Activated CD4-positive, alpha-beta T cell treated with anti-CD3 and anti-CD28 coated beads for 24 hours (primary cell): ENCODE data around the gene MINPP1.

Experiments
- DNase-seq, 2 donors: peaks; one replicate each; pipeline ENCODE4 v3.0.0-alpha.2; 2020; ENCODE audit warnings: low read depth in 2 of 2

The MINPP1 gene

DNA sequence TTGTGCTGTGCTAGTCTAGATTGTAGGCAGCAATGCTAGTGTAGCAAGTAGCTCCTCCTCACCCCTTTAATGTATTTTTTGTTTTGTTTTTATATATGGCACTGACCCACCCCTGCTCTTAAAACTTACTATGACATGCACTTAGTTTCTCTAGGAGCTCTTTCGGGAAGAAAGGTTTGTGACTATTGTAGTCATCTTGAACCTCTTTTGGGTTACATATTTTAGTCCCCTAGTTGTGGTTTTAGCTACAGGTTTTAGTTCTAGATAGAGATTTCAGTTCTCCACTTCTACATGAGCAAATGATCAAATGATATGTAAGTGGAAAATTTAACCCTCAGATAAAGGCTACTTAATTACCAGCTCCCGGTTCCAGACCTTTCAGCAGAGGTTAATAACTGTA, 14.9 kb downstream of the MINPP1 start:
- no peak for DNase-seq

DNA sequence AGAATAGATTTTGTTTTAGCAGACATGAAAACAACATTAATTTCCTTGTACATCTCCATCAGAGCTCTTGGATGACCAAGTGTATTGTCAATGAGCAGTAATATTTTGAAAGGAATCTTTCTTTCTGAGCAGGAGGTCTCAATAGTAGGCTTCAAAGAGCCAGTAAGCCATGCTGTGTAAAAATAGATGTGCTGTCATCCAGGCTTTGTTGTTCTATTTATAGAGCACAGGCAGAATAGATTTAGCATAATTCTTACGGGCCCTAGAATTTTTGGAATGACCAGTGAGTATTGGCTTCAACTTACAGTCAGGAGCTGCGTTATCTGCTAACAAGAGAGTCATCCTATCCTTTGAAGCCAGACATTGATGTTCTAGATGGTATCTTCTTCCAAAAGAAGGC, 19.0 kb downstream of the MINPP1 start:
- DNase-seq, result no peak

DNA sequence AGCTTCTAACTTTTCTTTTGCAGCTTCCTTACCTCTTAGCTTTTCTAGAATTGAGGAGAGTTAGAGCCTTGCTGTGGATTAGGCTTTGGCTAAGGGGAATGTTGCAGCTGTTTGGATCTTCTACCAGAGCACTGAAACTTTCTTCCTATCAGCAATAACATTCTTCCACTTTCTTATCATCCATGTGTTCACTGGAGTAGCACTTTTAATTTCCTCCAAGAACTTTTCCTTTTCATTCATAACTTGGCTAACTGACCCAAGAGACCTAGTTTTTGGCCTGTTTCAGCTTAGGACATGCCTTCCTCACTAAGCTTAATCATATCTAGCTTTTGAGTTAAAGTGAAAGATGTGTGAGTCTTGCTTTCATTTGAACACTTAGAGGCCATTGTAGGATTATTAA, 19.6 kb downstream of the MINPP1 start:
- DNase-seq, result no peak

DNA sequence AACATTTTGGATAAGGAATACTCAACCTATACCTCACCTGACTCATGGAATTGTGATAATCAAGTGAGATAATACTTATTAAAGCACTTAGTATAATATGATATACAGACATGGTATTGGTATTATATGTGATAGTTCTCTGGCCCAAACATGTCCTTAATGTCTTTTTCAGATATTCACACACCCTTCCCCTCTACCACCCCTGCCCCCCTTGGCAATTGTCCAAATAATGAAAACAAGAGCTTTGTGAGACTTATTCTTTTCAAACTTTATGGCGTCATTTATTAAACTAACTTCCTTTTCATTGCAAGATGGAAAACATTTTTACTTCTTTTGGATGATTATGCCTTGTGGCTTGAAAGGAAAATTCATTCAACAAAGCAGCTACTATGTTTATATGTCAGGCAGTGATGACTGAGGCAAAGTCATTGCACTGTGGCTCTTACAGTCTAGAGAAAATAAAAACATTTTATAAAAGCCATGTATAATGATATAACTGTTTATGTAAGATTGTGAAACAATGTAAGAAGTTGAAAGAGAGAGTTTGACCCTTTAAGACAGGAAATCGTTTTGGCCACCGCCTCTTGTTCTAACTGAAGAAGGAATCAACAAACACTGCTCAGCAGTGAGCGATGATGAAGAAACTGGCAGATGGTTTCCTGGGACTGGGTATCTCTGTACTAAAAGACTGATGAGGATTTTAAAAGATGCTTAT, 27.4 kb downstream of the MINPP1 start:
- no peak for DNase-seq

DNA sequence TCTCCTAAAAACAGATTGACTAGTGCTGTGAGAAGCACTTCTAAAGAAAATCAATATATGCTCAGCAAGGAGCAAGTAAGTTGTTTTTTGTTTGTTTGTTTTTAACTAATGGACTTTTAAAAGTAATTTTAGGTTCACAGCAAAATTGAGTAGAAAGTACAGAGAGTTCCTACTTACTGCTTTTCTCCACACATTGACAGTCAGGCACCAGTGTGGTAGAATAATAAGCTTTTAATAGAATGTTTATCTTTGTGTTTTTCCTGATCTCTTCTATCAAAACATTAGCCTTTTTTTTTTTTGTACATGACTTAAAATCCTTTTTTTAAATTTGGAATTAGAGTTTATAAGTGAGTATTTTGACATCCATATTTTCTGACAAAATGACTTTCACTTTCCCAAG, 28.0 kb downstream of the MINPP1 start:
- DNase-seq, result no peak

DNA sequence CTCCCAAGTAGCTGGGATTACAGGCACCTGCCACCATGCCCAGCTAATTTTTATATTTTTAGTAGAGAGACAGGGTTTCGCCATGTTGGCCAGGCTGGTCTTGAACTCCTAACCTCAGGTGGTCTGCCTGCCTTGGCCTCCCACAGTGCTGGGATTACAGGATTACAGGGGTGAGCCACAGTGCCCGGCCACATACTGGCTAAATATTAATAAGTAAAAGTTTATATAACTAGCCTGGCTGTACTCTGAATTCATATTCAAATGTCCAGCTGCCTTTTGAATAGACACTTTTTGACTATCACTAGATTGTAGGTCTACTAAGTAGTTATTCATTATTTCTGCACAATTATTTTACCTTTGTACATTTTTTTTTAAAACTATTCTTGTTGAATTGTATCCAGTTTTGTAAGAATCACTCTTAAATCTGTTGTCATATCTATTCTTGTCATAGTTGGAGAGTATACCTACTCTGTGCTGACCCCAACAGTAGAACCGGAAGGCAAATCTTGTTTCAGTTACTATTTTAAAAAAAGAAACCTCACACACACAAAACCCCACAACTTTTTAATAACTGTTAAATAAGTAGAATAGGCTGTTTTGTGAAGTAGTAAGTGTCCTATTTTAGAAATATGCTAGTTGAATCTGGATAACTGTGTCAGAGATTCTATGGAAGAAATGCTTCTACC, 29.6 kb downstream of the MINPP1 start:
- DNase-seq, result no peak

DNA sequence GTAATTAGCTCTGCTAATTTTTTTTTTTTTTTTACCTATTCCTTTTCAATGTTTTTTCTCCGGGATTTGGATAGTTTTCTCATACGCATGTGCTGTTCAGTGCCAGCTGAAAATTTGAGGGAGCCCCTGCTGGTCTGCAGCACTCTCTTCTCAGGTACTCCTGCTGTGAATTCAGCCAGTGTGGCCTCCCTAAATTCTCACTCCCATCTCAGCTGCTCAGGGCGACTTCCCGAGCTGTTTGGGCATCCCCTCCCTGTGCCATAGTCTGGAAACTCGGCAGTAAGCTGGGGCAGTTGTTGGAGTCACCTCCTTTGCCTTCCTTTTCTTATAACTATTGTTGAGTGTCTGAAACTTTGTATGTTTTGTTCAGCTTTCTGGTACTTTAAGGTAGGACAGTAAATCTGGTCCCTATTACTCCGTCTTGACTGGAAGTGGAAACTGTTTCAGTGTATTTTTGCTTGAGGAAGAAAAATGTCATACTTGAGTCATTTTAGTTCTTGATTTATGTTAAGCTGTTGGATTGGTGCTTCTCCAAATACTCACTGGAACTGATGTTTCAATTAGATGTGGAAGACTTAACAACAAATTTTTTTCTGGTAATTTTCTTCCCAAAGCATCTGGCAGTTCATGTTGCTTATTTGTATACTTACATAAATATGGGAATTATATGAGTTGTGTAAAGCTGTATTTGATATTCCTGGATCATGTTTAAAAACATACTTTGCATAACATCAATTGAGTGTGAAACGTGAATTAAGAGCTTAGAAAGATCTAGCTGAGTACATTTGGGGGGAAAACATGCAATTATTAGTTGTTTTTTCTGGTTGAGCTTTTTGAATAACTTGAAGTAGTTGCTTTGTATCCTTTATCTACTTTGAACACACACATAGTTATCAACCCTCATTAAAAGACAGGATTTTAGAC, 33.7 kb downstream of the MINPP1 start:
- DNase-seq, result no peak

DNA sequence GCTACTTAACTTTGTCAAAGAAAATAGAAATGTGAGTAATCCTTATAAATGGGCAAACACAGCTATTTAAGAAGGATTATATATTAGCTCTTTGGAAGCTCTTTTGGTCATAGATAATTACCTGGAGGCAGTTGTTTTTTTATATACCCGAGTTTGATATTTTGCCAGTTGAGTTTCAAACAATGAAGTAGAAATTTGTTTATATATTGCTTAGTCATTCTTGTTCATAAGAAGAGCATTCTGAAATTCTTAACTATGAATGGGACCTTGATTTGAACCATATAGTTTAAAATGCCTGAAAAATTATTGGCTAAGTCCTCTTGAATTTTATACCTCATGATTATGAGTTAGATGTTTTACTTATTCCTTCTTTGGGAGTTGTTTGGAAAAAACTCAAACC, 36.4 kb downstream of the MINPP1 start:
- DNase-seq, result no peak

DNA sequence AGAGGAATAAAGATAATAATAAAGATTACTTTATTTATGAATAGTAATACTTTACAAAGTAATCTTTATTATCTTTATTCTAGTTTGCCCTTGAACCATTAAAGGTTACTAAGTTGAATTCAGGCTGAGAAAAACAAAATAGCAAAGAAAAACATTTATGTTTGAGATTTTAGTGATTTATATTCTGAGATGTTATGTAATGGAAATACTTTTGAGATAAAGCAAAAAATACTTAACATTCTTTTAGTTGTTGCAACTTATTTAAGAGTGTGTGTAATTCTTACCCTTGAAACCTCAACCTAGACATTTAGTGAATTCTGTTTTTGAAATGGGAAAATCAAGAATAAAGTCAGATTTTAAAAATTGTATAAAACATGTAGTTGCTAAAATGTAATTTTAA, 40.0 kb downstream of the MINPP1 start:
- DNase-seq, result no peak

DNA sequence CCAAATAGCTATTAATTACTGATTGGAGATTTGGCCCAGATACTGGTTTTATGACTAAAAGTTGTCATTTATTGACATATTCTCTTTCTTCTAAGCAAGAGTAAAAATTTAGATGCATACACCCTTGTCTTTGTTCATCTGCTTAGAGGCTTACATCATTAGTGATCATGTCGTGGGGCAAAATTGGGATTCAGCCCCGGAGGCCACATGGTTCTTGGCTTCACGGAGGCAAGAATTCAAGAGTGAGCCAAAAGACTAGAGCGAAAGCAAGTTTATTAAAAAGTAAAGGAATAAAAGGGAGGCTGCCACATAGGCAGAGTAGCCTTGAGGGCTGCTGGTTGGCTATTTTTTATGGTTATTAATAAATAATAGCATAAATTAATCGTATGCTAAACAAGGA, 41.1 kb downstream of the MINPP1 start:
- no peak for DNase-seq

DNA sequence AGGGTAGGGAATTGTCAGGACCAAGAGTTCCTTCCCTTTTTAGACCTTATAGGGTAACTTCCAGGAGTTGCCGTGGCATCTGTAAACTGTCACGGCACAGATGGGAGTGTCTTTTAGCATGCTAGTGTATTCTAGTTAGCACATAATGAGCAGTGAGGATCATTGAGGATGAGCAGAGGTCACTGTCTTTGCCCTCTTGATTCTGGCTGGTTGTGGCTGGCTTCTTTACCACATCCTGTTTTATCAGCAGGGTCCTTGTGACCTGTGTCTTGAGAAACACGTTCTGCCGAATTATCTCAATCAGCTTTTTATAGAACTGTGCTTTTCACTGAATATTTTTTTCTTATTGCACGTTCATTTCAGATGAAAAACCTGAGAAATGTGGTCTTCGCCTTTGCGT, 41.5 kb downstream of the MINPP1 start:
- no peak for DNase-seq

DNA sequence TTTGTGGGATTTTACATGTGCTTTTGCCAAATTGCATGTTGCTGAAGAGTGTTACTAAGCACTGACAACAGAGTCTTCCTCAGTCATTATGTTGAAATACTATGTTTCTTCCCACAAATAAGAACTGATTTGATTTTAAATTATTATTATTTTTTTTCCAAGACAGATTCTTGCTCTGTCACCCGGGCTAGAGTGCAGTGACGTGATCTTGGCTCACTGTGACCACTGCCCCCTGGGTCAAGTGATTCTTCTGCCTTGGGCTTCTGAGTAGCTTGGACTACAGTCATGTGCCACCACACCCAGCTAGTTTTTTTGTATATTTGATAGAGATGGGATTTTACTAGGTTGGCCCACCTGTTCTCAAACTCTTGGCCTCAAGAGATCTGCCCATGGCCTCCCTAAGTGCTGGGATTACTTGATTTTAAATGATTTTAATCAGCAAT, 42.3 kb downstream of the MINPP1 start:
- no peak for DNase-seq

DNA sequence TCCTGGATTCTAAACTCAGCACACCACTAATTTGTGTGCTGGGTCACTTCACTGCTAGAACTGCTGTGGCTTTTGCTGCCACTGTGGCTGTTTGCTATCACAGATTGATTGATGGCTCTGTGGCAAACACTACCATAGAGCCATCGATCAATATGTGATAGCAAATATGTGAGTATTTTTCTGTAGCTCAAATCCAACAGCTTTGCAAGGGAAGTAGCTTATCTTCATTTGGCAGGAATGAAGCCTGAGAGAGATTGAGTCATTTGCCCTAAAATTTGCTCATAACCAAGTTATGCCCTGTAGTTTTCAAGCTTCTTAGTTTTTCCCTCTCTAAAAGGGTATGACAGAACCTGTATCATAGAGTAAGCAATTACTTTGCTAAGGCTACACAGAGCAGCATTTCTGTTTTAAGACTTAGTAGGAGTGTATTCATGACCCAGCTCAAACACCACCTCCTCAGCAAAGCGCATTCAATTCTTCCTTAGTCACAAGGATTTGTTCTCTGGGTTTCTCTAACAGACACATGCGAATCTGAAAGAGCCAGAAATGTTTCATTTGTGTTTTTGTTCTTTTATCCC, 43.1 kb downstream of the MINPP1 start:
- DNase-seq, result no peak

DNA sequence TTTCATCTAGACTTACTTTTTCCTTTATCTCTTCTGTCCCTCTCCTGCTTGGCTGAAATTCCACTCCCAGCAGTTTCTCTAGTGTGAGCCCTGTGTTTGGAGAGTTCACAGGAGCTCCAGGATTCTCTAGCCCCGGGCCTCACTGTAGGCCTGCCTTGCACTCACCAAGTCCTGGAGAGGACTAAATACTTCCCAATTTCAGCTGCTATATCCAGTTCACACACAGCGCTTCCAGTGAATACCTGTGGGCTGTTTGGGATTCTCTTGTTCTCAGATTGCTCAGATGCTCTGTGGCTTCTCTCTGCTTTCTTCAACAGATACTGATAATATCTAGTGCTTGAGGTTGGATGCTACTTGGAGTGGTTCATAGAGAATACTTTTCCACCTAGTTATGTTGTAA, 46.0 kb downstream of the MINPP1 start:
- DNase-seq, result no peak

DNA sequence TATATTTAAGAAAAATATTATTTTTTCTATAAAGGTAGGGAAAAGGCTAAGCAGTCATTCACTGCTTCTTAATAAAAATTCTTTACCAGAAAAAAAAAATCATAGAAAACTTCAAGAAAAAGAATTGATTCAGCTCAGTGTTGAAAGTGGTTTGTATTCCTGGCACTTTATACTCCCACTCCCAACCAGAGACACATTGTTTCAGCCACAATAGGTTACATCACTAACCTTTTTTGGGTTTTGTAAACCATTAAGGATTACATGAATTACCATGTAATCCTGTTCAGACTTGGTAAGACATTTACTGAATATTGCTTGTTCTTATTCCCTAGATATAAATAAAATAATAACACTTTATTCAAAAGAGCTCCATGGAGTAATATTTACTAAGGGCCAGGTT, 46.6 kb downstream of the MINPP1 start:
- DNase-seq, result no peak

DNA sequence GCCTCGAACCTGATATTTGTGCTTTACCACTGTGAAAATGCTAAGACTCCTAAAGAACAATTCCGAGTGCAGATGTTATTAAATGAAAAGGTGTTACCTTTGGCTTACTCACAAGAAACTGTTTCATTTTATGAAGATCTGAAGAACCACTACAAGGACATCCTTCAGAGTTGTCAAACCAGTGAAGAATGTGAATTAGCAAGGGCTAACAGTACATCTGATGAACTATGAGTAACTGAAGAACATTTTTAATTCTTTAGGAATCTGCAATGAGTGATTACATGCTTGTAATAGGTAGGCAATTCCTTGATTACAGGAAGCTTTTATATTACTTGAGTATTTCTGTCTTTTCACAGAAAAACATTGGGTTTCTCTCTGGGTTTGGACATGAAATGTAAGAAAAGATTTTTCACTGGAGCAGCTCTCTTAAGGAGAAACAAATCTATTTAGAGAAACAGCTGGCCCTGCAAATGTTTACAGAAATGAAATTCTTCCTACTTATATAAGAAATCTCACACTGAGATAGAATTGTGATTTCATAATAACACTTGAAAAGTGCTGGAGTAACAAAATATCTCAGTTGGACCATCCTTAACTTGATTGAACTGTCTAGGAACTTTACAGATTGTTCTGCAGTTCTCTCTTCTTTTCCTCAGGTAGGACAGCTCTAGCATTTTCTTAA, 47.7 kb downstream of the MINPP1 start:
- DNase-seq, result no peak

DNA sequence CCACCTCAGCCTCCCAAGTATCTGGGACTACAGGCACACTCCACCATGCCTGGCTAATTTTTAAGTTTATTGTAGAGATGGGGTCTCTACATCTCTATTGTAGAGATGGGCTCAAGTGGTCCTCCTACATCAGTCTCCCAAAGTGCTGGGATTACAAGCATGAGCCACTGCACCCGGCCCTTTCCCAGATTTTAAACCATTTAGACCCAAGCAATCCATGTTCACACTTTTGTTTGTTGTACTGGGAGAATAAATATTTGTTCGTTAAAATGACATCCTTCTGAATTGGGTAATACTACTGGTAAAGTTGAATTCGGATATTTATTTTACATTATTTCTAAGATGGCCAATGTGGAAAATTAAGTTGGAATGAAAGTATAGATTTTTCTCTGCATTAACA, 52.7 kb downstream of the MINPP1 start:
- no peak for DNase-seq

DNA sequence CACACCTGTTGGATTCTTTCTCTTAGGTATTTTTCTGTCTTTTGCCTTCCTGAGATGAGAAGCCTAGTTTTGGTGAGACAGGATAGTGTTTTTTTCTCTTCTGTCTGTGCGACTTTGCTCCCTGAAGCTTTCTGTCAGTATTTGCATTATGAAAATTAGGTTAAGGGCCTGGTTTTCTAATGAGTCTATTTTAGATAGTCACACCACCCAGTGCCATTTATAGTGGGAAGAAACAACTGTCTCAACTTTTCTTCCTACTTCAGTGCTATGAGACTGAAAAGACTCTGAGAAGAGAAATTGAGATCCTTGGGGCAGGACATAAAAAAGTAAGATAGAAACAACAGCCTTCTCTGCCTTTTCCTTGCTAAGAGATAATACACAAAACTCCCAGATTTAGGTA, 53.6 kb downstream of the MINPP1 start:
- DNase-seq, result no peak

DNA sequence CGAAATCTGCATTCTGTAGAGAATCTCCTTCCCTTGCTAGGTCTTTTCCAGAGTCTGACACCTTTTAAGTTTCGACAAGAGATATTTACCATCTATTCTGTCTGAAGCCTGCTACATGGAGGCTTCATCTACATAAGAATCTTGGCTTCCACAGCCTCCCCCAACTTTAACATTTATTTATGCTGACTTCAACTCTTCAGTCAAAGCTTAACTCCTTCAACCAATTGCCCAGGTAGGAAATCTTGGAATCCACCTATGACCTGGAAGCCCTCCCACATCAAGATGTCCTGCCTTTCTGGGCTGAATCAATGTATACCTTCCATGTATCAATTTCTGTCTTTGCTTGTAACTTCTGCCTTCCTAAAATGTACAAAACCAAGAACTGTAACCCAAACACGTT, 54.7 kb downstream of the MINPP1 start:
- no peak for DNase-seq

DNA sequence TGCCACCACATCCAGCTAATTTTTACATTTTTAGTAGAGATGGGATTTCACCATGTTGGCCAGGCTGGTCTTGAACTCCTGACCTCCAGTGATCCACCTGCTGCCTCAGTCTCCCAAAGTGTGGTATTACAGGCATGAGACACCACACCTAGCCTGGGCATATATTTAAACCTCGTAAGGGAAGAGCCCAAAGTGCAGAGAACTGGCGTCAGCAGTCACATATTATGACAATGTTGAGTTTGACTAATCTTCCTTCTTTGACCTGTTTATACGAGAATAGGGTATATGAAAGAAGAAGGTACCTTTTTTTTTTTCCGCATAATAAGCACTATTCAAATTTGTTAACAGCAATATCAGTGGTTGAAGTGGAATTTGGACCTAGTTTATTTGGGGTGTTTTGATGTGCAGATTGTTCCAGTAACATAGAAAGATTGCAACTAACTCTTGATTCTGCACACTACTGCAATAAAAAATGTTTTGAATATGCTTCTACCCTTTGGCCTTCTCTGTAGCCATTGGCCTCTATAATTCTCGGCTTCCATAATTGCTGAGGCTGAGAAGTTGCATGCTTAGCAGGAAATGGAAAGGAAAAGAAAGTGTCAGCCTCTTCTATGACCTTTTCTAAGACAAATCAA, 55.9 kb downstream of the MINPP1 start:
- no peak for DNase-seq

DNA sequence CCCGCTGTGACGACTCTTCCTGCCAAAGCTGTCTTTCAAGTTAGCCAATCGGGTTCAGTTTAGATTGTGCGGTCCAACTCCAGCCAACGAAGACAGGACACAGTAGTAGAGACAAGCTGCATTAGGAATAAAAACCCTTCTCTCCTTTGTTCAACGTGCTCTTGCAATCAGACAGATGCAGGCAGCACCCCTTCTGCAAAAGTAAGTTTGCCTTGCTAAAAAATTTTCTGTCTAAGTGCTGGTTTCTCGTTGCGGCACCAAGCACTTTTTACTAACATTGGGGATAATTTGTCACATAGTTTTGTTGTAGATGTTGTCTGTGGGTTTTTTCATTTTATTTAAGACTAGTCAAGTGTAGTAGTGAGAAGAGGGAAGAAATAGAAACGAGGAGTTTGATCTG, 58.1 kb downstream of the MINPP1 start:
- no peak for DNase-seq
